Measurements from ENCODE around the gene SLC35F6. TPM values are rescaled to one million over a fixed set of nuclear protein-coding genes. Genes with fewer than 3 reads are reported as not detected.
A peak's percentile ranks its signal among the peaks of the same experiment; 100 is the strongest.

The SLC35F6 gene
- total RNA-seq, 1 donor from 2014 or later = 5.6 TPM

- no peak overlapping the region for H2AFZ ChIP-seq (replicated peaks)
- peaks cover 24% of the 10 kb centered on the region for H3K36me3 Mint-ChIP-seq
- TF ChIP-seq EZH2phosphoT487 (IDR thresholded peaks at IDR 0.05) (no peak), EZH2 (IDR thresholded peaks at IDR 0.05) (no peak), CTCF (IDR thresholded peaks at IDR 0.05) (no peak)
- no peaks in the 10 kb centered on the region for H3K9me3 ChIP-seq (ENCODE audit: low read depth)
- no peak overlapping the region for H3K9ac ChIP-seq
- H4K20me1 ChIP-seq (ENCODE audit: low read depth) = no peaks in the 10 kb centered on the region
- no peaks in the 10 kb centered on the region for H3K9me3 Mint-ChIP-seq
- no peaks in the 10 kb centered on the region for H3K36me3 ChIP-seq
- no peak overlapping the region for H3K4me3 Mint-ChIP-seq
- no peaks in the 10 kb centered on the region for H3K4me1 ChIP-seq
- no peaks in the 10 kb centered on the region for H3K27me3 ChIP-seq
- no peak overlapping the region for H3K27ac ChIP-seq
- peaks cover 12% of the 10 kb centered on the region for H3K27me3 Mint-ChIP-seq (ENCODE audit: insufficient read depth, low read depth)
- no peaks in the 10 kb centered on the region for H3F3A ChIP-seq (ENCODE audit: low read depth)
- H3K4me2 ChIP-seq = no peak overlapping the region
- H3K79me2 ChIP-seq (ENCODE audit: low read depth) = no peaks in the 10 kb centered on the region
- DNase-seq (ENCODE audit: low spot score) = no peak
- no peaks in the 10 kb centered on the region for H3K4me1 Mint-ChIP-seq
- peak overlapping the region; percentile 79 for H3K27ac Mint-ChIP-seq
- H3K4me3 ChIP-seq = no peak overlapping the region
These were observed 14.4 kb downstream of the SLC35F6 start for GRCh38 chr2:26778507-26778906.

GRCh38 chr2:26780203-26780760 is 16.2 kb downstream of the SLC35F6 start:
- H3K9me3 Mint-ChIP-seq = no peaks in the 10 kb centered on the region
- Histone ChIP-seq H3K27ac (no peak overlapping the region), H3K4me2 (no peak overlapping the region), H3K9ac (no peak overlapping the region), H3K4me3 (no peak overlapping the region), H3K79me2 (ENCODE audit: low read depth) (no peaks in the 10 kb centered on the region), H3K36me3 (no peaks in the 10 kb centered on the region), H2AFZ (replicated peaks) (no peak overlapping the region), H3F3A (ENCODE audit: low read depth) (peaks cover 2% of the 10 kb centered on the region), H3K4me1 (no peaks in the 10 kb centered on the region), H4K20me1 (ENCODE audit: low read depth) (no peaks in the 10 kb centered on the region), H3K27me3 (no peaks in the 10 kb centered on the region), H3K9me3 (ENCODE audit: low read depth) (no peaks in the 10 kb centered on the region)
- H3K27me3 Mint-ChIP-seq (ENCODE audit: insufficient read depth, low read depth) = peaks cover 12% of the 10 kb centered on the region
- peaks cover 9% of the 10 kb centered on the region for H3K4me1 Mint-ChIP-seq
- TF ChIP-seq CTCF (IDR thresholded peaks at IDR 0.05) (no peak), EZH2phosphoT487 (IDR thresholded peaks at IDR 0.05) (no peak), EZH2 (IDR thresholded peaks at IDR 0.05) (no peak)
- peaks cover 24% of the 10 kb centered on the region for H3K36me3 Mint-ChIP-seq
- H3K4me3 Mint-ChIP-seq = no peak overlapping the region
- H3K27ac Mint-ChIP-seq = no peak overlapping the region
- DNase-seq (ENCODE audit: low spot score) = no peak

DNA sequence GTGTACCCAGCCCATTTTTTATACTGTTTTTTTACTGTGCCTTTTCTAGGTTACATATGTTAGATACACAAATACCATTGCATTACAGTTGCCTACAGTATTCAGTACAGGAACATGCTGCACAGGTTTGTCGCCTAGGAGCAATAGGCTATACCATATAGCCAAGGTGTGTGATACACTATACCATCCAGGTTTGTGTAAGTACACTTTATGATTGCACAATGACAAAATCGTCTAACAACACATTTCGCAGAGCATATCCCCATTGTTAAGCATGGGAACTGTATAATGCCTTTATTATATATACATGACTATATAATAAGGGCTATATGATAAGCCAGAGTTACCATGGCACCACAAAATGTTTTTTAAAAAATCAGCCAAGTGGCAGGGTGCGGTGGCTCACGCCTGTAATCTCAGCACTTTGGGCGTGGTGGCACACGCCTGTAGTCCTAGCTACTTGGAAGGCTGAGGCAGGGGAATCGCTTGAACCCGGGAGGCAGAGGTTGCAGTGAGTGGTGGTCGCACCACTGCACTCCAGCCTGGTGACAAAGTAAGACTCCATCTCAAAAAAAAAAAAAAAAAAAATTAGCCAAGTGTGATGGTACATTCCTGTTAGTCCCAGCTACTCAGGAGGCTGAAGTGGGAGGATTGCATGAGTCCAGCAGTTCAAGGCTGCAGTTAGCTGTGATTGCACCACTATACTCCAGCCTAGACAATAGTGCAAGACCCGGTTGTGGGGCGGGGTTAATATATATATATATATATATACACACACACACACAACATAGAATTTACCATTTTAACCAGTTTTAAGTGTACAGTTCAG is 19.0 kb downstream of the SLC35F6 start:
- peaks cover 3% of the 10 kb centered on the region for H3K9me3 Mint-ChIP-seq
- peaks cover 6% of the 10 kb centered on the region for H3F3A ChIP-seq (ENCODE audit: low read depth)
- H3K4me3 Mint-ChIP-seq = no peak overlapping the region

More for the DNA sequence above, 19.0 kb downstream of the SLC35F6 start:
- no peak for DNase-seq (ENCODE audit: low spot score)
- TF ChIP-seq CTCF (IDR thresholded peaks at IDR 0.05) = no peak
- no peak for TF ChIP-seq EZH2phosphoT487 (IDR thresholded peaks at IDR 0.05)
- no peak for TF ChIP-seq EZH2 (IDR thresholded peaks at IDR 0.05)
- no peak overlapping the region for H3K27ac ChIP-seq
- peaks cover 19% of the 10 kb centered on the region for H3K79me2 ChIP-seq (ENCODE audit: low read depth)
- Mint-ChIP-seq H3K27me3 (ENCODE audit: insufficient read depth, low read depth) (peaks cover 8% of the 10 kb centered on the region), H3K4me1 (peaks cover 22% of the 10 kb centered on the region), H3K36me3 (peaks cover 28% of the 10 kb centered on the region), H3K27ac (no peak overlapping the region)
- peaks cover 9% of the 10 kb centered on the region for H4K20me1 ChIP-seq (ENCODE audit: low read depth)
- H3K9ac ChIP-seq = no peak overlapping the region
- peaks cover 7% of the 10 kb centered on the region for H3K4me1 ChIP-seq
- H2AFZ ChIP-seq (replicated peaks) = no peak overlapping the region
- no peaks in the 10 kb centered on the region for H3K9me3 ChIP-seq (ENCODE audit: low read depth)
- H3K36me3 ChIP-seq = no peaks in the 10 kb centered on the region
- no peak overlapping the region for H3K4me3 ChIP-seq
- H3K27me3 ChIP-seq = no peaks in the 10 kb centered on the region
- H3K4me2 ChIP-seq = no peak overlapping the region
